ENCODE data around the gene AFAP1. TPM values are rescaled to one million over a fixed set of nuclear protein-coding genes. Genes with fewer than 3 reads are reported as not detected.

AFAP1 gene
- total RNA-seq, 1 donor from 2014 or later, result 27.8 TPM

DNA sequence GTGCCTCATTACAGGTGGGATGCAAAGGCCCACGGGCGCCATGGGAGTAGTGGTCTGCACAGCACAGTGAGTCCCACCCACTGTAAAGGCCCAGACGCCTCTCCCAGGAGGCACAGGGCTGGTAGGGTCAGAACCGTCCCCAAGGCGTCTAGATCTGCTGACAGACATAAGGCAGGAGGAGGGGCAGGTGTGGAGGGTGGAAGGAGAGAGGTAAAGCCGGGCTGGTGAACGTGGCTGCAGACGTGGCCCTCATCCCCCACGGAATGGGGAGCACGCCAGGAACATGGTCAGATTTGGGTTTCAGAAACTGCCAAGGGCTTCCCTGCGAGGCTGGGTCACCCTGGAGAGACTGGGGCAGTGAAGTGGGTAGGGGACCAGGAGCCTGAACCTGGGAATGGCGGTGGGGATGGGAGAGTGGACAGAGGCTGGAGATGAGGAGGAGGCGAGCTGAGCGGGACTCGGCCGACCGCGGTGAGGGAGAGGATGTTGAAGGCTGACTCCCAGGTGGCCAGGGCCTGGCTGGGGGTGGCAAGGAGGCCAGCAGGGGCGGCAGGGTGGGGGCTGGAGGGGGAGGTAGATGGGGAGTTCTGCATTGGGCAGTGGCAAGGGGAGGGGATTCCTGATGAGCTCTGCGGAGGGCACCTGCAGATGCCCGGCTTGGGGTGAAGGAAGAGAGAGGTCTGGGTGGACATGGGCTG is 184.9 kb downstream of the AFAP1 start:
- DNase-seq (ENCODE audit: low spot score), result no peak
- H3K27me3 Mint-ChIP-seq (ENCODE audit: unreplicated experiment), result peaks cover 8% of the 10 kb centered on the region
- H3K36me3 Mint-ChIP-seq (ENCODE audit: low read depth, unreplicated experiment), result peaks cover 5% of the 10 kb centered on the region
- H3K4me1 Mint-ChIP-seq (ENCODE audit: unreplicated experiment), result peaks cover 2% of the 10 kb centered on the region
- TF ChIP-seq, protein P1, sequence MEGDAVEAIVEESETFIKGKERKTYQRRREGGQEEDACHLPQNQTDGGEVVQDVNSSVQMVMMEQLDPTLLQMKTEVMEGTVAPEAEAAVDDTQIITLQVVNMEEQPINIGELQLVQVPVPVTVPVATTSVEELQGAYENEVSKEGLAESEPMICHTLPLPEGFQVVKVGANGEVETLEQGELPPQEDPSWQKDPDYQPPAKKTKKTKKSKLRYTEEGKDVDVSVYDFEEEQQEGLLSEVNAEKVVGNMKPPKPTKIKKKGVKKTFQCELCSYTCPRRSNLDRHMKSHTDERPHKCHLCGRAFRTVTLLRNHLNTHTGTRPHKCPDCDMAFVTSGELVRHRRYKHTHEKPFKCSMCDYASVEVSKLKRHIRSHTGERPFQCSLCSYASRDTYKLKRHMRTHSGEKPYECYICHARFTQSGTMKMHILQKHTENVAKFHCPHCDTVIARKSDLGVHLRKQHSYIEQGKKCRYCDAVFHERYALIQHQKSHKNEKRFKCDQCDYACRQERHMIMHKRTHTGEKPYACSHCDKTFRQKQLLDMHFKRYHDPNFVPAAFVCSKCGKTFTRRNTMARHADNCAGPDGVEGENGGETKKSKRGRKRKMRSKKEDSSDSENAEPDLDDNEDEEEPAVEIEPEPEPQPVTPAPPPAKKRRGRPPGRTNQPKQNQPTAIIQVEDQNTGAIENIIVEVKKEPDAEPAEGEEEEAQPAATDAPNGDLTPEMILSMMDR (IDR thresholded peaks at IDR 0.05; ENCODE audit: unreplicated experiment), result no peak
- no peak overlapping the region for H3K27ac Mint-ChIP-seq (ENCODE audit: unreplicated experiment)
- no peaks in the 10 kb centered on the region for H3K9me3 Mint-ChIP-seq (ENCODE audit: unreplicated experiment)
- H3K4me3 Mint-ChIP-seq (ENCODE audit: unreplicated experiment), result no peak overlapping the region

DNA sequence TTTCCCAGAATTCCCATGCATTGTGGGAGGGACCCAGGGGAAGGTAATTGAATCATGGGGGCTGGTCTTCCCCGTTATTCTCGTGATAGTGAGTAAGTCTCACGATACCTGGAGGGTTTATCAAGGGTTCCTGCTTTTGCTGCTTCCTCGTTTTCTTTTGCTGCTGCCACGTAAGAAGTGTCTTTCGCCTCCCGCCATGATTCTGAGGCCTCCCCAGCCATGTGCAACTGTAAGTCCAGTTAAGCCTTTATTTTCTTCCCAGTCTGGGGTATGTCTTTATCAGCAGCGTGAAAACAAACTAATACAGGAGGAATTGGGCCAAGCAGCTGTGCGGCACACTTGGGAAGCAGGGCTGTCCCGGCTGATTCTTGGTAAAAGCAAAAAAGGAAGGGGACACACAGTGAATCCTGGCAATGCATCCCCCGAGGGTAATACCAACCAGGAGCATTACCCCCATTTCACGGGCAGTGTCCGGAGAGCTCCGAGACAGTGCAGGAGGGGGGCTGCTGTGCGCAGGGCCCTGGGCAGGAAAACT is 185.7 kb downstream of the AFAP1 start:
- peaks cover 5% of the 10 kb centered on the region for H3K36me3 Mint-ChIP-seq (ENCODE audit: low read depth, unreplicated experiment)
- no peak overlapping the region for H3K4me3 Mint-ChIP-seq (ENCODE audit: unreplicated experiment)
- no peaks in the 10 kb centered on the region for H3K9me3 Mint-ChIP-seq (ENCODE audit: unreplicated experiment)
- DNase-seq (ENCODE audit: low spot score), result no peak
- H3K4me1 Mint-ChIP-seq (ENCODE audit: unreplicated experiment), result peaks cover 2% of the 10 kb centered on the region
- peak overlapping the region; percentile 53 for H3K27ac Mint-ChIP-seq (ENCODE audit: unreplicated experiment)
- TF ChIP-seq, protein P1 (IDR thresholded peaks at IDR 0.05; ENCODE audit: unreplicated experiment), result no peak
- peaks cover 8% of the 10 kb centered on the region for H3K27me3 Mint-ChIP-seq (ENCODE audit: unreplicated experiment)

DNA sequence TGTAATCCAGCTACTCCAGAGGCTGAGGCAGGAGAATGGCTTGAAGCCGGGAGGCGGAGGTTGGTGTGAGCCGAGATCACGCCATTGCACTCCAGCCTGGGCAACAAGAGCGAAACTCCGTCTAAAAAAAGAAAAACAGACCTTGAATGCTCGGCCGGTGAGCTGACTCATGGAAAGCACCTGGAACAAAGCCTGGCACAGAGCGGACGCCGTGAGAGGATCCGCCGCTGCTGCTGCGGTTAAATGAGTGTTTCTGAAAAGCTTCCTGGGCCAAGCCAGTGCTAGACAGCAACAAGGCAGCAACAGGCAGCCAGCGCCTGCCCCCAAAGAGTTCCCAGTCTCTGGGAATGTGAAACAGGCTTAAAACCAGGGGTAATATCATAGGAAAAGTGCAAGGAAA is 186.4 kb downstream of the AFAP1 start:
- H3K27ac Mint-ChIP-seq (ENCODE audit: unreplicated experiment), result no peak overlapping the region
- TF ChIP-seq, protein P1 (IDR thresholded peaks at IDR 0.05; ENCODE audit: unreplicated experiment), result no peak
- no peak overlapping the region for H3K4me3 Mint-ChIP-seq (ENCODE audit: unreplicated experiment)
- H3K9me3 Mint-ChIP-seq (ENCODE audit: unreplicated experiment), result no peaks in the 10 kb centered on the region
- no peak for DNase-seq (ENCODE audit: low spot score)
- H3K27me3 Mint-ChIP-seq (ENCODE audit: unreplicated experiment), result peaks cover 8% of the 10 kb centered on the region
- H3K36me3 Mint-ChIP-seq (ENCODE audit: low read depth, unreplicated experiment), result peaks cover 5% of the 10 kb centered on the region
- H3K4me1 Mint-ChIP-seq (ENCODE audit: unreplicated experiment), result peaks cover 2% of the 10 kb centered on the region

DNA sequence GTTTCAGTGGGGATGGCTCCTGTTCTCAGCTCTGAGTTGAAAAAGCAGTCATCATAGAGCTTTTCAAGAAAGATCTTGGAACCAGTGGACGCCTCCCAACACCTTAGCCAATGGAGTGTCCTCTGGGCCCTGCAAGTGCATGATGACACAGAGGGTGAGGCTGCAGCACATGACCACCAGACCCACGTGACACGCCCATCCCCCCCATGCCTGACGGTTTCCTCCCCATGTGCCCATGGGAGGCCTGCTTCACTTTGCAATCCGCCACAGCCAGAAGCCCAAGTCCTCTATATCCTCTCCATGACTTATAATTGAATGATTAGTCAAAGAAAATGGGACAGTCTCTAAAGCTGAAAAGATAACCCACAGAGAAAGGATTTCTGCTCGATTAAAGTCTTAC is 187.0 kb downstream of the AFAP1 start:
- Mint-ChIP-seq H3K4me1 (ENCODE audit: unreplicated experiment) (peaks cover 2% of the 10 kb centered on the region), H3K4me3 (ENCODE audit: unreplicated experiment) (no peak overlapping the region), H3K9me3 (ENCODE audit: unreplicated experiment) (no peaks in the 10 kb centered on the region), H3K27me3 (ENCODE audit: unreplicated experiment) (peaks cover 8% of the 10 kb centered on the region), H3K27ac (ENCODE audit: unreplicated experiment) (no peak overlapping the region), H3K36me3 (ENCODE audit: low read depth, unreplicated experiment) (peaks cover 3% of the 10 kb centered on the region)
- TF ChIP-seq, protein P1 (IDR thresholded peaks at IDR 0.05; ENCODE audit: unreplicated experiment), result no peak
- DNase-seq (ENCODE audit: low spot score), result no peak

DNA sequence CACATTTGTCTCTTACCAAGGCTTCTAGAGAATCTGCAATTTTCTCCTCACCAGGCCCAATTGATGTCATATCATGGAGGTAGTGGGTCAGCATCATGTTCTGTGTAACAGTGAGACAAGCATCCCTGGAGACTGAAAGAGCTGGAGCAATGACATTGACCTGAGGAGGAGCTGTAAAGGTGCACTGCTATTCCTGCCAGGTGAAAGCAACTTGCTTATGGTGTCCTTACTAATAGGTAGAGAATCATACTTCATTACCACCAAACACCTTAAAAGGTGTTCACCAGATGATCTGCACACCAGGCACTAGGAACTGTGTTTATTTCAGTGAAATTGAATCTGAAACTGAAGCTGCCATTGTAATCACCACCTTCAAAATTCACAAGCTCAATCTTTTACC is 188.7 kb downstream of the AFAP1 start:
- Mint-ChIP-seq H3K9me3 (ENCODE audit: unreplicated experiment) (no peaks in the 10 kb centered on the region), H3K27ac (ENCODE audit: unreplicated experiment) (no peak overlapping the region), H3K4me3 (ENCODE audit: unreplicated experiment) (no peak overlapping the region), H3K27me3 (ENCODE audit: unreplicated experiment) (peaks cover 7% of the 10 kb centered on the region), H3K4me1 (ENCODE audit: unreplicated experiment) (peaks cover 2% of the 10 kb centered on the region), H3K36me3 (ENCODE audit: low read depth, unreplicated experiment) (no peaks in the 10 kb centered on the region)
- DNase-seq (ENCODE audit: low spot score), result no peak
- TF ChIP-seq, protein P1 (IDR thresholded peaks at IDR 0.05; ENCODE audit: unreplicated experiment), result no peak

Measured in endothelial cell (in vitro differentiated cells).